ENCODE results near the gene KCNQ2. TPM values are rescaled to one million over a fixed set of nuclear protein-coding genes. Genes with fewer than 3 reads are reported as not detected.

KCNQ2 gene
- total RNA-seq, 1 donor = not detected

DNA sequence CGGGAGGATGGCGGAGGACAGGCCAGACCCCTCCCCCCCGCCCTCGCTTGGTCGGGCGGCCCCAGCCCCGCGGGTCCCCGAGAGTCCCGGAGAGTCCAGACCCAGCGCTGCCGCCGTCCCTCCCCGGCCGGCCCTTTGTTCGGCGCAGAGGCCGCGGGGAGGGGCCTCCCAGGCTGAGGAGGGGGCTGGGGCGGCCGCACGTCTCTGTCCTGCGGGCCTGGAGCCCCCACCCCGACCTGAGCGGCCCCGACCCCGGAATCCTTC is 806 bp downstream of the KCNQ2 start:
- DNase-seq (ENCODE audit: low read depth) = no peak
- H3K4me3 ChIP-seq (ENCODE audit: low read depth, low read length) = no peak overlapping the region
- TF ChIP-seq, protein P1, sequence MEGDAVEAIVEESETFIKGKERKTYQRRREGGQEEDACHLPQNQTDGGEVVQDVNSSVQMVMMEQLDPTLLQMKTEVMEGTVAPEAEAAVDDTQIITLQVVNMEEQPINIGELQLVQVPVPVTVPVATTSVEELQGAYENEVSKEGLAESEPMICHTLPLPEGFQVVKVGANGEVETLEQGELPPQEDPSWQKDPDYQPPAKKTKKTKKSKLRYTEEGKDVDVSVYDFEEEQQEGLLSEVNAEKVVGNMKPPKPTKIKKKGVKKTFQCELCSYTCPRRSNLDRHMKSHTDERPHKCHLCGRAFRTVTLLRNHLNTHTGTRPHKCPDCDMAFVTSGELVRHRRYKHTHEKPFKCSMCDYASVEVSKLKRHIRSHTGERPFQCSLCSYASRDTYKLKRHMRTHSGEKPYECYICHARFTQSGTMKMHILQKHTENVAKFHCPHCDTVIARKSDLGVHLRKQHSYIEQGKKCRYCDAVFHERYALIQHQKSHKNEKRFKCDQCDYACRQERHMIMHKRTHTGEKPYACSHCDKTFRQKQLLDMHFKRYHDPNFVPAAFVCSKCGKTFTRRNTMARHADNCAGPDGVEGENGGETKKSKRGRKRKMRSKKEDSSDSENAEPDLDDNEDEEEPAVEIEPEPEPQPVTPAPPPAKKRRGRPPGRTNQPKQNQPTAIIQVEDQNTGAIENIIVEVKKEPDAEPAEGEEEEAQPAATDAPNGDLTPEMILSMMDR (IDR thresholded peaks at IDR 0.05; ENCODE audit: insufficient read depth, low read depth, low read length) = no peak

DNA sequence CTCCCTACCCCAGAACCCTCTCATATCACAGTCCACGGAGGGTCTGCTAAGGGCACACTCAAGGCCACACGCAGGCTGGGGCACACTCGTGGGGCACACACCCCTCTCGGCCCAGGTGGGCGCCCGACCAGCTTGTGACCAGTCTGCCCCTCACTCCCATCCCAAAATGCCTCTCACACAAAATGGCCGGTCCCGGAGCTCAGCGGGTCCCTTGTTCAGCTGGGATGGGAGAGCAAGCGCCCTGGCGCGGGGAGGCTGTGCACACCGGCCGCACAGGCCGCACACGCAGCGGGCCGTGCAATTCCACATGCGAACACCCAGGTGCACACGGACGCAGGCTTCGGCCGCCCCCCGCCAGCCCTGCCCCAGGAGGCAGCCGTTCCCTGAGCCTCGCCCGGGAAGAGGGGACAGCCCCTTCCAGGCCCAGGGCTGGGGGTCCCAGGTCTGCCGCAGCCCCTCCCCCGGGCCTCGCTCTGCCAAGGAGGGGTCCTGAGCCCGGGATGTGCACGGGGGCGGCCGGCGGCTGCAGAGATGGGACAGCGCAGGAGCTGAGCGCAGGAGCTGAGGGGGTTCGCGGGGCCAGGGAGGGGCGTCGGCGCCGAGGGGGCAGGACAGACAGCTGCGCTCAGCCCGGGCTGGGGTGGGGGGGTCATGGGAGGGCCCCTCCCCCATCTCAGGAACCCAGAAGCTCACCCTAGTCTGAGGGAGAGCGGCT is 1.3 kb downstream of the KCNQ2 start:
- DNase-seq (ENCODE audit: low read depth) = no peak
- TF ChIP-seq, protein P1 (IDR thresholded peaks at IDR 0.05; ENCODE audit: insufficient read depth, low read depth, low read length) = no peak
- H3K4me3 ChIP-seq (ENCODE audit: low read depth, low read length) = no peak overlapping the region

DNA sequence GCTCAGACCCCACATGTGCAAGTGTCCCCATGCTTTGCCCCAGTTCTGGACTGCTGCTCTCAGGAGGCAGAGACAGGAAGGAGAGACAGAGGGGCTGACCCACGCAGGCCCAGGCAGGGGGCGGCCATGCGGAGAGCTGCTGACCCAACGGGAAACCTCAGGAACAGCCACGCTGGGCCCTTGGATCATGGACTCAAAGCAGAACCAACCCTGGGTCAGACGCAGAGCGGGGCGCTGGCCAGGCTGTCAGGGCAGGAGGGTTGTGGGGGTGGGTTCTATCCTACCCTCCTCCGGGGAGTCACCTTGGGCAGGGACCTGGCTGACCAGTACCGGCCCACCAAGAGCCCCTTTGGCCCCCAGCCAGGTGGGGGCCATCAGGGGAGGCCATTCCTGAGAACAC is 2.0 kb downstream of the KCNQ2 start:
- H3K4me3 ChIP-seq (ENCODE audit: low read depth, low read length) = no peak overlapping the region
- TF ChIP-seq, protein P1 (IDR thresholded peaks at IDR 0.05; ENCODE audit: insufficient read depth, low read depth, low read length) = no peak
- DNase-seq (ENCODE audit: low read depth) = no peak

DNA sequence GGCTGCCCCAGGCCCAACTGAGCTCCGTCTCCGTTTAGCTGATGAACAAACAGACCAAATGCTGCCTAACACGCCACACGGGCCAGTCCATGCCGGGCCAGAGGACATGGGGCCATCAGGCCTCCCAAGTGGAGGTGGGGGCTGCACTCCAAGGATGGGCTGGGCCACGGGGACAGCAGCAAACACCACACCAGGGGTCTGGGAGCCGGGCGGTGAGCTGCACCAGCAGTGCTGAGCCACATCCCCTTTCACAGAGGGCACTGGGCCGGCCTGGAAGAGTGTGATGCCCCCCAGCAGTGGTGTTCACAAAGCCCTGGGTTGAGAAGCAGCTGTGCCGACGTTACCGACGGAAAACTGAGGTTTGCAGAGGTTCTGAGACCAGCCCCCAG is 2.7 kb downstream of the KCNQ2 start:
- no peak overlapping the region for H3K4me3 ChIP-seq (ENCODE audit: low read depth, low read length)
- no peak for DNase-seq (ENCODE audit: low read depth)
- TF ChIP-seq, protein P1 (IDR thresholded peaks at IDR 0.05; ENCODE audit: insufficient read depth, low read depth, low read length) = no peak

DNA sequence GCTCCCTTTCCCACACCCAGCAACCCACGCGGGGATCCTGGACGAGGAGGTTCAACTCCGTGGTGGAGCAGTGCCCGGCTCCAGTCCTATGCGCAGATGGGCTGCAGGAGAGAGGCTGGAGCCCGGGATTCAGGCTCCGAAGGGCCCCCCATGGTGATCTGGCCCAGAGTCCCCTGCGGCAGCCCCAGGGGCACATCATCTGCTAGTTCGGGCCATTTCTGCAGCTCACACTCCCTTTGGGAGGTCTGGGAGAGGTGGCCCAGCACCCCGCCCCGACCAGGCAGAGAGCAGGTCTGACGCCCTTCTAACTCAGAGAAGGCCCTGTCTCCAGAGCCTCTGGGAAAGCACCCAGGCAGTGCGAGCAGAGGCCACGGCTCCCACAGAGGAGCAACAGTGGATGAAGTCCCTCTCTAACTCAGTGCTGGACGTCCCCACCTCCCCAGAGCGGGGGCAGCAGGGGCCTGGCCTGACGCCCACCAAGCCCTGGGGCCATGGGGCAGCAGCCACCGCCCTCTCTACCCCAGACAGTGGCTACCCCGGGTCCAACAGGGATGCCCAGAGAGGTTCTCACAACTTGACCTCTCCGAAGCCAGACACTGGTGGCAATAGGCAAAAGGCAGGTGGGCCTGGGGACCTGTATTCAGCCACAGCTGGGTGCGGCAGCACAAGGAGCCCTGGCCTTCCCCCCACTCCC is 3.3 kb downstream of the KCNQ2 start:
- no peak overlapping the region for H3K4me3 ChIP-seq (ENCODE audit: low read depth, low read length)
- TF ChIP-seq, protein P1 (IDR thresholded peaks at IDR 0.05; ENCODE audit: insufficient read depth, low read depth, low read length) = no peak
- DNase-seq (ENCODE audit: low read depth) = no peak

DNA sequence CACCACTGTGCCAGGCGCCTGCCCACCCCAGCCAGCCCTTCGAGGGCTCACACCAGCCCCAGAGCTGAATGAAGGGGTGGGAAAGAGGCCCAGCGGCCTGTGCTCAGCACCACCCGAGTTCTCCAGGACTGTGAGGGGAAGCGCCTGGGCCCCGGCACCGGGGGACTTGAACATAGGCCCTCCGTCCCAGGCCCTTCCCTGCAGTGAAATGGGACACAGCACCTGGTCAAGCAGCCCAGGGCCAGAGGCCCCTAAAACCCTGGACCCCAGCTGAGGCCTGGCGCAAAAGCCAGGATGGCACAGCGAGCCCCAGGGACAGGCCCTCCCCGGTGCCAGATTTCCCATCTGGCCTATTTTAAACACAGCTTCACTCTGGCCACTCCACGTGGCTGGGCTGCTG is 4.0 kb downstream of the KCNQ2 start:
- H3K4me3 ChIP-seq (ENCODE audit: low read depth, low read length) = no peak overlapping the region
- no peak for DNase-seq (ENCODE audit: low read depth)
- TF ChIP-seq, protein P1 (IDR thresholded peaks at IDR 0.05; ENCODE audit: insufficient read depth, low read depth, low read length) = no peak
